ENCODE data around the gene SMIM20. TPM values are rescaled to one million over a fixed set of nuclear protein-coding genes. Genes with fewer than 3 reads are reported as not detected.

SMIM20 gene
- total RNA-seq, 1 experiment from 2014 or later = 27.0 TPM

GRCh38 chr4:25927361-25928195 lies 13.6 kb downstream of the SMIM20 start:
- TF ChIP-seq EZH2 (IDR thresholded peaks at IDR 0.05; ENCODE audit: low read length, unreplicated experiment) = no peak
- TF ChIP-seq EZH2phosphoT487 (IDR thresholded peaks at IDR 0.05; ENCODE audit: borderline replicate concordance, low read length) = no peak
- TF ChIP-seq CTCF (conservative IDR thresholded peaks at IDR 0.05; ENCODE audit: low read depth, low read length) = no peak
- ATAC-seq (no peak), DNase-seq (no peak)
- no peak overlapping the region for H3K4me3 ChIP-seq (ENCODE audit: low read length)
- no peaks in the 10 kb centered on the region for H3K9me3 ChIP-seq (ENCODE audit: low read length)
- no TSS peak for BruUV-seq (replicated peaks)
- H4K20me1 ChIP-seq (ENCODE audit: low read length) = no peaks in the 10 kb centered on the region
- no peaks in the 10 kb centered on the region; the same call in 1 of the 2 replicates for H3K36me3 ChIP-seq (ENCODE audit: low read depth, low read length)
- H3K27me3 ChIP-seq (ENCODE audit: low read length) = no peaks in the 10 kb centered on the region
- no peak overlapping the region for H3K27ac ChIP-seq (ENCODE audit: low read length)
- H3K9ac ChIP-seq (ENCODE audit: low read length) = no peak overlapping the region
- no peak overlapping the region for H2AFZ ChIP-seq (ENCODE audit: low read length)
- H3K4me1 ChIP-seq (ENCODE audit: insufficient read depth, low read length) = no peaks in the 10 kb centered on the region
- ChIA-PET CTCF (no interaction called here), POLR2A (ENCODE audit: unreplicated experiment) (no interaction called here)
- H3F3A ChIP-seq (ENCODE audit: low read length, unreplicated experiment) = no peaks in the 10 kb centered on the region
- no peaks in the 10 kb centered on the region for H3K79me2 ChIP-seq (ENCODE audit: low read length)
- intact Hi-C loops (cut with micrococcal nuclease) = no loop called here
- H3K4me2 ChIP-seq (ENCODE audit: low read length) = no peak overlapping the region
- H3K9me2 ChIP-seq (replicated peaks; ENCODE audit: low read length) = no peaks in the 10 kb centered on the region

- ChIA-PET POLR2A (ENCODE audit: unreplicated experiment) (interaction anchor here (0.8 kb wide), 1 partner anchor 516 kb away, joined by 3 read pairs; no protein-coding TSS in a partner anchor), CTCF (interaction anchor here (0.5 kb wide), 1 partner anchor 260 kb away, joined by 6 read pairs; no protein-coding TSS in a partner anchor)
- Histone ChIP-seq H3F3A (ENCODE audit: low read length, unreplicated experiment) (no peaks in the 10 kb centered on the region), H3K9me2 (replicated peaks; ENCODE audit: low read length) (no peaks in the 10 kb centered on the region), H4K20me1 (ENCODE audit: low read length) (no peaks in the 10 kb centered on the region), H3K79me2 (ENCODE audit: low read length) (no peaks in the 10 kb centered on the region), H3K4me3 (ENCODE audit: low read length) (no peak overlapping the region), H3K9me3 (ENCODE audit: low read length) (no peaks in the 10 kb centered on the region), H3K27ac (ENCODE audit: low read length) (no peak overlapping the region), H2AFZ (ENCODE audit: low read length) (no peak overlapping the region), H3K4me2 (ENCODE audit: low read length) (no peak overlapping the region), H3K9ac (ENCODE audit: low read length) (no peak overlapping the region), H3K36me3 (ENCODE audit: low read depth, low read length) (no peaks in the 10 kb centered on the region; the same call in 1 of the 2 replicates), H3K4me1 (ENCODE audit: insufficient read depth, low read length) (no peaks in the 10 kb centered on the region), H3K27me3 (ENCODE audit: low read length) (no peaks in the 10 kb centered on the region)
- no TSS peak for BruUV-seq (replicated peaks)
- TF ChIP-seq EZH2 (IDR thresholded peaks at IDR 0.05; ENCODE audit: low read length, unreplicated experiment) = no peak
- no peak for TF ChIP-seq CTCF (conservative IDR thresholded peaks at IDR 0.05; ENCODE audit: low read depth, low read length)
- TF ChIP-seq EZH2phosphoT487 (IDR thresholded peaks at IDR 0.05; ENCODE audit: borderline replicate concordance, low read length) = no peak
- intact Hi-C loops (cut with micrococcal nuclease) = no loop called here
- peak; percentile 33; the same call in 1 of the 2 replicates for ATAC-seq
- no peak for DNase-seq
Observed at GRCh38 chr4:25928379-25929297, 14.6 kb downstream of the SMIM20 start.
